ENCODE measurements around the gene NOTCH1.

DNA sequence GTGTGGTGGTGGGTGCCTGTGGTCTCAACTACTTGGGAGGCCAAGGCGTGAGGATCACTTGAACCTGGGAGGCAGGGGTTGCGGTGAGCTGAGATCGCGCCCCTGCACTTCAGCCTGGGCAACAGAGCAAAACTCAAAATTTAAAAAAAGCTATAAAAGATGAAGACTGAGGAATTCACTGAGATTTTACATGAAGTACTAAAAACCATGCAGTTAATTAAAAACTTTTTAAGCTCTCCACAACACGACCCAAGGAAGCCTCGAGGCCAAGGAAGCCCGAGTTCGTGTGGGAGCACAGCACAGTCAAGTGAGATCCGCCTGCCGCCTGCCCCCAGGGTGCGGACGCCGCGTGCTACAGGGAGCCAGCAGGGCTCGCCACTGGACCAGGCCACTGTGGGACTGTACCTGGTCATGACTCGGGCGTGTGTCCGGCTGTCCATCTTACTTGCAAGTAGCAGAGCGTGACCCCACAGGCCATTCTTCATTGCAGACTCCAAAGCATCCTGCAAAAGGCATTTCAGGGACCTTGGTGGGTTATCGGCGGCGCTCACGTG is 85.0 kb downstream of the NOTCH1 start:
- TF ChIP-seq, protein P1, sequence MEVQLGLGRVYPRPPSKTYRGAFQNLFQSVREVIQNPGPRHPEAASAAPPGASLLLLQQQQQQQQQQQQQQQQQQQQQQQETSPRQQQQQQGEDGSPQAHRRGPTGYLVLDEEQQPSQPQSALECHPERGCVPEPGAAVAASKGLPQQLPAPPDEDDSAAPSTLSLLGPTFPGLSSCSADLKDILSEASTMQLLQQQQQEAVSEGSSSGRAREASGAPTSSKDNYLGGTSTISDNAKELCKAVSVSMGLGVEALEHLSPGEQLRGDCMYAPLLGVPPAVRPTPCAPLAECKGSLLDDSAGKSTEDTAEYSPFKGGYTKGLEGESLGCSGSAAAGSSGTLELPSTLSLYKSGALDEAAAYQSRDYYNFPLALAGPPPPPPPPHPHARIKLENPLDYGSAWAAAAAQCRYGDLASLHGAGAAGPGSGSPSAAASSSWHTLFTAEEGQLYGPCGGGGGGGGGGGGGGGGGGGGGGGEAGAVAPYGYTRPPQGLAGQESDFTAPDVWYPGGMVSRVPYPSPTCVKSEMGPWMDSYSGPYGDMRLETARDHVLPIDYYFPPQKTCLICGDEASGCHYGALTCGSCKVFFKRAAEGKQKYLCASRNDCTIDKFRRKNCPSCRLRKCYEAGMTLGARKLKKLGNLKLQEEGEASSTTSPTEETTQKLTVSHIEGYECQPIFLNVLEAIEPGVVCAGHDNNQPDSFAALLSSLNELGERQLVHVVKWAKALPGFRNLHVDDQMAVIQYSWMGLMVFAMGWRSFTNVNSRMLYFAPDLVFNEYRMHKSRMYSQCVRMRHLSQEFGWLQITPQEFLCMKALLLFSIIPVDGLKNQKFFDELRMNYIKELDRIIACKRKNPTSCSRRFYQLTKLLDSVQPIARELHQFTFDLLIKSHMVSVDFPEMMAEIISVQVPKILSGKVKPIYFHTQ (CRISPR knock-in tag; IDR thresholded peaks at IDR 0.05) = no peak
- TF ChIP-seq, protein P2, sequence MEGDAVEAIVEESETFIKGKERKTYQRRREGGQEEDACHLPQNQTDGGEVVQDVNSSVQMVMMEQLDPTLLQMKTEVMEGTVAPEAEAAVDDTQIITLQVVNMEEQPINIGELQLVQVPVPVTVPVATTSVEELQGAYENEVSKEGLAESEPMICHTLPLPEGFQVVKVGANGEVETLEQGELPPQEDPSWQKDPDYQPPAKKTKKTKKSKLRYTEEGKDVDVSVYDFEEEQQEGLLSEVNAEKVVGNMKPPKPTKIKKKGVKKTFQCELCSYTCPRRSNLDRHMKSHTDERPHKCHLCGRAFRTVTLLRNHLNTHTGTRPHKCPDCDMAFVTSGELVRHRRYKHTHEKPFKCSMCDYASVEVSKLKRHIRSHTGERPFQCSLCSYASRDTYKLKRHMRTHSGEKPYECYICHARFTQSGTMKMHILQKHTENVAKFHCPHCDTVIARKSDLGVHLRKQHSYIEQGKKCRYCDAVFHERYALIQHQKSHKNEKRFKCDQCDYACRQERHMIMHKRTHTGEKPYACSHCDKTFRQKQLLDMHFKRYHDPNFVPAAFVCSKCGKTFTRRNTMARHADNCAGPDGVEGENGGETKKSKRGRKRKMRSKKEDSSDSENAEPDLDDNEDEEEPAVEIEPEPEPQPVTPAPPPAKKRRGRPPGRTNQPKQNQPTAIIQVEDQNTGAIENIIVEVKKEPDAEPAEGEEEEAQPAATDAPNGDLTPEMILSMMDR (IDR thresholded peaks at IDR 0.05) = no peak
- TF ChIP-seq CREM (CRISPR knock-in tag; IDR thresholded peaks at IDR 0.05) (no peak), TCF7 (CRISPR knock-in tag; IDR thresholded peaks at IDR 0.05; ENCODE audit: low read depth) (no peak), SP1 (CRISPR knock-in tag; conservative IDR thresholded peaks at IDR 0.05) (no peak), JUN (CRISPR knock-in tag; IDR thresholded peaks at IDR 0.05) (no peak), GRHL2 (CRISPR knock-in tag; IDR thresholded peaks at IDR 0.05; ENCODE audit: insufficient replicate concordance, severe bottlenecking) (no peak), MYBL2 (CRISPR knock-in tag; IDR thresholded peaks at IDR 0.05) (no peak)
- TF ChIP-seq, protein P3, sequence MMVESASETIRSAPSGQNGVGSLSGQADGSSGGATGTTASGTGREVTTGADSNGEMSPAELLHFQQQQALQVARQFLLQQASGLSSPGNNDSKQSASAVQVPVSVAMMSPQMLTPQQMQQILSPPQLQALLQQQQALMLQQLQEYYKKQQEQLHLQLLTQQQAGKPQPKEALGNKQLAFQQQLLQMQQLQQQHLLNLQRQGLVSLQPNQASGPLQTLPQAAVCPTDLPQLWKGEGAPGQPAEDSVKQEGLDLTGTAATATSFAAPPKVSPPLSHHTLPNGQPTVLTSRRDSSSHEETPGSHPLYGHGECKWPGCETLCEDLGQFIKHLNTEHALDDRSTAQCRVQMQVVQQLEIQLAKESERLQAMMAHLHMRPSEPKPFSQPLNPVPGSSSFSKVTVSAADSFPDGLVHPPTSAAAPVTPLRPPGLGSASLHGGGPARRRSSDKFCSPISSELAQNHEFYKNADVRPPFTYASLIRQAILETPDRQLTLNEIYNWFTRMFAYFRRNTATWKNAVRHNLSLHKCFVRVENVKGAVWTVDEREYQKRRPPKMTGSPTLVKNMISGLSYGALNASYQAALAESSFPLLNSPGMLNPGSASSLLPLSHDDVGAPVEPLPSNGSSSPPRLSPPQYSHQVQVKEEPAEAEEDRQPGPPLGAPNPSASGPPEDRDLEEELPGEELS (CRISPR knock-in tag; IDR thresholded peaks at IDR 0.05) = no peak
- TF ChIP-seq, protein P4, sequence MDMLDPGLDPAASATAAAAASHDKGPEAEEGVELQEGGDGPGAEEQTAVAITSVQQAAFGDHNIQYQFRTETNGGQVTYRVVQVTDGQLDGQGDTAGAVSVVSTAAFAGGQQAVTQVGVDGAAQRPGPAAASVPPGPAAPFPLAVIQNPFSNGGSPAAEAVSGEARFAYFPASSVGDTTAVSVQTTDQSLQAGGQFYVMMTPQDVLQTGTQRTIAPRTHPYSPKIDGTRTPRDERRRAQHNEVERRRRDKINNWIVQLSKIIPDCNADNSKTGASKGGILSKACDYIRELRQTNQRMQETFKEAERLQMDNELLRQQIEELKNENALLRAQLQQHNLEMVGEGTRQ (CRISPR knock-in tag; IDR thresholded peaks at IDR 0.05) = no peak

All from WTC11 (cell line).